H7 (cell line): ENCODE data around the gene MX2. TPM values are rescaled to one million over a fixed set of nuclear protein-coding genes. Genes with fewer than 3 reads are reported as not detected.
"Not testable (repeated sequence)": the region's sequence is repeated elsewhere in the genome, so short reads cannot be mapped to it uniquely, and the experiment has no call there.

Experiments
- DNase-seq: peaks from one replicate; pipeline ENCODE4 v3.0.0; 2012
- H3K27me3 ChIP-seq: 2 replicates; pipeline ENCODE4 v1.6.0; 2011; ENCODE audit warnings: mild to moderate bottlenecking, low read length; ENCODE audit not compliant: control insufficient read depth, insufficient read depth
- H3K36me3 ChIP-seq: replicated peaks from 2 replicates; pipeline ENCODE4 v1.5.1; 2011; ENCODE audit warnings: low read length; ENCODE audit not compliant: control insufficient read depth, insufficient read depth
- H3K4me3 ChIP-seq: 2 replicates; pipeline ENCODE4 v1.5.1; 2011; ENCODE audit warnings: low read depth, mild to moderate bottlenecking, control low read depth, low read length, moderate library complexity; ENCODE audit not compliant: insufficient read depth
- total RNA-seq: library from RNA; depleted of rRNA; stranded (reverse); fragments of >200 nt; shearing (Covaris generic); gene quantifications from 2 replicates; pipeline ENCODE4 v1.2.3, GENCODE V29; 2014; rRNA removed

MX2 gene, protein sequence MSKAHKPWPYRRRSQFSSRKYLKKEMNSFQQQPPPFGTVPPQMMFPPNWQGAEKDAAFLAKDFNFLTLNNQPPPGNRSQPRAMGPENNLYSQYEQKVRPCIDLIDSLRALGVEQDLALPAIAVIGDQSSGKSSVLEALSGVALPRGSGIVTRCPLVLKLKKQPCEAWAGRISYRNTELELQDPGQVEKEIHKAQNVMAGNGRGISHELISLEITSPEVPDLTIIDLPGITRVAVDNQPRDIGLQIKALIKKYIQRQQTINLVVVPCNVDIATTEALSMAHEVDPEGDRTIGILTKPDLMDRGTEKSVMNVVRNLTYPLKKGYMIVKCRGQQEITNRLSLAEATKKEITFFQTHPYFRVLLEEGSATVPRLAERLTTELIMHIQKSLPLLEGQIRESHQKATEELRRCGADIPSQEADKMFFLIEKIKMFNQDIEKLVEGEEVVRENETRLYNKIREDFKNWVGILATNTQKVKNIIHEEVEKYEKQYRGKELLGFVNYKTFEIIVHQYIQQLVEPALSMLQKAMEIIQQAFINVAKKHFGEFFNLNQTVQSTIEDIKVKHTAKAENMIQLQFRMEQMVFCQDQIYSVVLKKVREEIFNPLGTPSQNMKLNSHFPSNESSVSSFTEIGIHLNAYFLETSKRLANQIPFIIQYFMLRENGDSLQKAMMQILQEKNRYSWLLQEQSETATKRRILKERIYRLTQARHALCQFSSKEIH
- total RNA-seq = 0.45 and 2.1 TPM in 2 replicates

DNA sequence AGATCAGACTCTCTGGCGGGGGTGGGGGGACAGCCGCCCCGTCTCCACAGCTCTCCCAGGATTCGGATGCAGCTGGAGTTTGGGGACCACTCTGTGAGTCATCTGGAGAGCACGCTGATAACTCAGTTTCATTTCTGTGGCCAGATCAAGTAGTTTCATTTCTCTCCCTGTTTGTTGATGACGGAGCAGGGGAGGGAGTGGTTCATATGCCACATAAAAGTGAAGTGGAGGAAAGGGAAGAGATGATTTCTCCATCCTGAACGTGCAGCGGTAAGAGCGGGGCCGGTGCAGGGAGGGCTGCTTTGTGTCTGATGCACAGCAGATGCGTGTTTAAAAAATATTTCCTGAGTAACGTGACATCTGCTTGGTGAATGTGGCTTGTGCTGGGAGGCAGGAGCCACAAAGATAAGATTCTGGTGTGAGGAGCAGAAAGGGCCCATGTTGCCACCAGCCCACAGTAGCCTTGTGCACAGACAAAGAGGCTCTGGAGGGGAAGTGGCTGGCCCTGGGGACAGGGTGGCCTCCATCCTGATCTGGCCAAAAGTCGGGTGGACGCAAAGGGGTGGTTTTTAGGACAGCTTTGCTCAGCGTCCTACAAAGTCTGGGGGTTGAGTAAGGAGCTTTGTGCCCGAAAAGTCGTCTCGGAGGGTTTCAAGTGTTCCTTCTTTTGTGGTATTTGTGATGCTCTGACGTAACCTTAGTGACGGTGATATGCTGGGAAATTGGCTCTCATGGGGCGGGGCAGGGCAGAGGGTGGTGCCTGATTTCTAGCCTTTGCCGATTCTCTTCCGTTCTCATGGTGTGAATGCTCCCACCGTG lies at the start of gene MX2:
Gene MX2, plus strand, starts transcription at position 242 of the 819 bp plus-strand sequence. CDS start 14,880 bp downstream, outside the sequence.
- DNase-seq = no peak
- H3K36me3 ChIP-seq = no peaks in the 10 kb centered on the region
- H3K4me3 ChIP-seq = no peak within 1 kb of the TSS
- H3K27me3 ChIP-seq = no peaks in the 10 kb centered on the region

DNA sequence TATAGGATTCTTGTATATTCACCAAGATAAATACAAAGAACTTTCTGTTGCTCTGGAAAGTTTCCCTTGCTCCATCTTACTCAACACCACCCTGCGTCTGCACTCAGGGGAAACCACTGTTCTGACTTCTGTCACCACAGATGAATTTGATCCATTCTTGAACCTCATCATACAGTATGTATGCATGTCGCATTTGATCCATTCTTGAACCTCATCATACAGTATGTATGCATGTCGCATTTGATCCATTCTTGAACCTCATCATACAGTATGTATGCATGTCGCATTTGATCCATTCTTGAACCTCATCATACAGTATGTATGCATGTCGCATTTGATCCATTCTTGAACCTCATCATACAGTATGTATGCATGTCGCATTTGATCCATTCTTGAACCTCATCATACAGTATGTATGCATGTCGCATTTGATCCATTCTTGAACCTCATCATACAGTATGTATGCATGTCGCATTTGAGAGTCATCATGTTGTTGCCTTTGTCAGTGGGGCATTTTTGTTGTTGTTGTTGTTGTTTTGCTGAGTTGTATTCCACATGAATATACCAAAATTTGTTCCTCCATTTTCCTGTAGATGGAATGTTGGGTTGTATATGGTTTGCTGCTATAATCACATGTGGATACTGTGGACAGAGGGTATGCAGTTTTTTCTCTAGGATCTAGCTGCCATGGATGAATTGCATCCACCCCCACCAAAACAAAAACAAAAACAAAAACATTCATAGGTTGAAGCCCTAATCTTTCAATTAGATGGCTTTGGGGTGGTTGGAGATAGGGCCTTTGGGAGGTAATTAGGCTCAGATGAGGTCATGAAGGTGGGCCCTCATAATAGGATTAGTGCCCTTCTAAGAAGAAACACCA lies 48.3 kb upstream of the MX2 start:
- not testable (repeated sequence) for H3K4me3 ChIP-seq, H3K36me3 ChIP-seq, DNase-seq
- peaks cover 19% of the 10 kb centered on the region for H3K27me3 ChIP-seq

DNA sequence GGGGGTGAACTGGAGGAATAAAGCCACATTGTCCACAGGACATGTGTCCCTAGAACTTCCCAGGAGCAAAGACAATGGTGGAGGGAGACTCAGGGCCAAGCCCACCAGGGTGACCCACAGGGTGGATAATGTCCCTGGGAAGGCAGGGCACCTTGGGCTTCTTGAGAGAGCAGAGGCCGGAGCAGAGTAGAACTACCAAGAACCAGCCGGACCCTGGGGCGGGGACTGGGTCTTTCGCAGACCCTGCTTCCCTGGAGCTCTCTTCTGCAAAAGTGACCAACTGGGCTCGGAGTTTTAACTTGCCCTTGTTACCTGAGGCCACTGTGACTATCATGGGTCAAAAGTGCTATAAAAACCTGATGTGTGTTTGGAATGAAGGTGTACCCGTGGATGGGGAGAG lies 46.1 kb upstream of the MX2 start:
- DNase-seq = no peak

DNA sequence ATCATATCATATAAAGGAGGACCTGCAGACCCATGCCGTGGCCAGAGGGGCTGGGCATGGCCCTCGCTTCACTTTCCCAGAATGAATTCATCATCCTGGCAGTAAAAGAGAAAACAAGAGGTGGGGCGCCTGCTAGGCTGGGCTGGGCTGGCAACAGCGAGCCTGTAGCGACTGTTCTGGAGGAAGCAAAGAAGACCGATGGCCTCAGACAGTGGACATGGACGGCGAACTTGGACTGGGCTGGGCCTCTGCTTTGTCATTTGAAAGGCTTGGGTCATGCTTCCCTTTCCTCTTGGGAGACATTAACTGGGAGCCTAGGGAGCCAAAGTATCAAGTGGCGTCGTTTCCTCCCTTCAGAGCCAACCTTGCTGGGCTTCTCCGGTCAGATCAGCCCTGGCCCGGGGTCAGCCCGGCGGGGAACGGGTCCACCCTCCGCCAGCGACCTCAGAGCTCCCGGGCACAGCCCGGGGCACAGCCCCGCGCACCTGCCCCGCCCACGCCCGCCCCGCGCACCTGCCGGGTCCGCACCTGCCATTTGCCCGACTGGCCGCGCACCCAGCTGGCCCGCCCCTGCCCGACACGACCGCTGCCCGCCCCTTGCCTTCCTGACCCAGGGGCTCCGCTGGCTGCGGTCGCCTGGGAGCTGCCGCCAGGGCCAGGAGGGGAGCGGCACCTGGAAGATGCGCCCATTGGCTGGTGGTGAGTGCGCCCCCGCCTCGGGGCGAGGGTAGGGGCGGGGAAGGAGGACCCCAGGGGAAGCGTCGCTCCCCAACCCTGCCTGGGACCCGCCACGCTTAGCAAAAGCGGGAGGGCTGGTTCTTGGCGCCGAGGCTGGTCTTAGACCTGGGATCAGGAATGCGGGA lies 45.4 kb upstream of the MX2 start, which contains the start of gene FAM3B:
Gene FAM3B, plus strand, starts transcription at position 602 of the 863 bp plus-strand sequence. Its CDS starts 79 bp downstream, at position 681.
- Histone ChIP-seq H3K4me3 (peak within 1 kb of the TSS; percentile 56), H3K27me3 (peaks cover 19% of the 10 kb centered on the region), H3K36me3 (no peaks in the 10 kb centered on the region)
- DNase-seq = peak; percentile 93

More for the DNA sequence above, 46.1 kb upstream of the MX2 start:
- peaks cover 19% of the 10 kb centered on the region for H3K27me3 ChIP-seq
- no peak overlapping the region for H3K4me3 ChIP-seq
- no peaks in the 10 kb centered on the region for H3K36me3 ChIP-seq

DNA sequence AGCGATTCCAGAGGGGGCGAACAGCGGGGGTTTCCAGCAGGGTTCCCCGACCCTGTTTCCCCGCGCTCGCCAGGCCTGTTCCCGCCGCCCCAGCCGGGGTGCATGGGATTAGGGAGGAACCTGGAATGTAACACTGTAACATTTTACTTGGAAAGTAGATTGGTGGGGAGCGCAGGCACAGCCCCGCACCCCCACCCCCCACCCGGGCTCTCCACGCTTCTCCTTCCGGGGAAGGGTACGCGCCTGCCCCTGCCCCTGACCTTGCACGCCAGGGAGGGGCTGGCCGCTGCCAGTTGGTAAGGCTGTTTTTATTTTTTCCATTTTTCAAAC lies 44.8 kb upstream of the MX2 start:
- Histone ChIP-seq H3K27me3 (peaks cover 19% of the 10 kb centered on the region), H3K36me3 (no peaks in the 10 kb centered on the region), H3K4me3 (peak overlapping the region; percentile 56)
- DNase-seq = no peak

DNA sequence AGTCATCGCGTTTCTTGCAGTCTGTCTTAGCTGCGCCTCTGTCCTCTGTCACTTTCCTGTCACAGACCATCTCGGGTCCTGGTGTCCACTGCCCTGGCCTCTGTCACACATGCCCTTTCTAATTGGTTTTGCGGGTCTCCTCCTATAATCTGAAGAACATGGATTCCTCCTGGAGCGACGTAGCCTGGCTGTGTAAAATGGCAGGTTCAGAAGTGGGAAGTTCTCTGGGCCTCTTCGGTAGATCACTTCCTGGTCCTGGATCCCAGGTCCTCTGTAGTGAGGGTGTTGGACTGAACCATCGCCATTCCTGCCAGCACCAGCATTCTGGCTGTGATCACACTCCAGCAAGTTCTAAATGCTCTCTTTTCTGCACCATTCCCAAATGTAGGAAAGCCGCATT lies 44.4 kb upstream of the MX2 start:
- peaks cover 19% of the 10 kb centered on the region for H3K27me3 ChIP-seq
- DNase-seq = peak; percentile 35
- H3K4me3 ChIP-seq = peak overlapping the region; percentile 56; the same call in 1 of the 2 replicates
- H3K36me3 ChIP-seq = no peaks in the 10 kb centered on the region

DNA sequence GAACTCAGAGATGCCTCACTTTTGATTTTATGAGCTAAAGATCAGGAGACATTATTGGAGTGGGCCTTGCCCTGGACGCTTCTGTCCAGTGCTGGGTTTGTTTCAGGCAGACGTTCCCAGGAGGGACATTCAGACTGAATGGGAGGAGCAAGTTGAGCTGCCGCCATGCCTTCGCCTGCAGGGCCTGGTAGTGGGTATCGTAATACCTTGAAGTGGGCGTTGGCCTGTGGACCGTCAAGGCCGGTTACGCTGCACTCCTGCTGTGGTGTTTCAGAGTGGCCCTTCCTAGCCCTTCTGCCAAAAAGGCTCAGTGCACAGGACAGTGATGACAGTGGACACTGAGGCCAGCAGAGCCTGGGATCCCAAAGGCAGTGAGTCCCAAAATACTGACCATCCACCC lies 43.6 kb upstream of the MX2 start:
- Histone ChIP-seq H3K27me3 (peaks cover 19% of the 10 kb centered on the region), H3K36me3 (no peaks in the 10 kb centered on the region), H3K4me3 (no peak overlapping the region)
- no peak for DNase-seq

DNA sequence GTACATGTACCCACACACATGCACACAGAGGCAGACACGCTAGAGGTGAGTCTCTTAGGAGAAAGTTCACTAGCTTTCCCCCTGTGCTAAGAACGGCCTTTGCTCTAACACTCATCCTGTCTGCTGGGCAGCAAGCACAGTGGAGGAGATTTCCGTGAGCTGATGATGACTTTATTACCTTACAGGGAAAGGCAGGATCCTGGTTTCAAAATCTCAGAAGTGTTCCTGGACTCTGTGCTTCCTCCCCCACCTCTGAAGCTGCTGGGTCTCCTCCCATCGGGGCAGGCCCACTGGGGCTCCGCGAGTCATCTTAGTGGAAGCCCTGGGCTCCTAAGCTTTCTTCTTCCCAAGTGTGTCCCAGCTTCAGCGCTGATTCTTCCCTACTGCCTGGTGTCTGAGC lies 42.6 kb upstream of the MX2 start:
- Histone ChIP-seq H3K27me3 (peaks cover 19% of the 10 kb centered on the region), H3K36me3 (no peaks in the 10 kb centered on the region), H3K4me3 (no peak overlapping the region)
- DNase-seq = no peak

DNA sequence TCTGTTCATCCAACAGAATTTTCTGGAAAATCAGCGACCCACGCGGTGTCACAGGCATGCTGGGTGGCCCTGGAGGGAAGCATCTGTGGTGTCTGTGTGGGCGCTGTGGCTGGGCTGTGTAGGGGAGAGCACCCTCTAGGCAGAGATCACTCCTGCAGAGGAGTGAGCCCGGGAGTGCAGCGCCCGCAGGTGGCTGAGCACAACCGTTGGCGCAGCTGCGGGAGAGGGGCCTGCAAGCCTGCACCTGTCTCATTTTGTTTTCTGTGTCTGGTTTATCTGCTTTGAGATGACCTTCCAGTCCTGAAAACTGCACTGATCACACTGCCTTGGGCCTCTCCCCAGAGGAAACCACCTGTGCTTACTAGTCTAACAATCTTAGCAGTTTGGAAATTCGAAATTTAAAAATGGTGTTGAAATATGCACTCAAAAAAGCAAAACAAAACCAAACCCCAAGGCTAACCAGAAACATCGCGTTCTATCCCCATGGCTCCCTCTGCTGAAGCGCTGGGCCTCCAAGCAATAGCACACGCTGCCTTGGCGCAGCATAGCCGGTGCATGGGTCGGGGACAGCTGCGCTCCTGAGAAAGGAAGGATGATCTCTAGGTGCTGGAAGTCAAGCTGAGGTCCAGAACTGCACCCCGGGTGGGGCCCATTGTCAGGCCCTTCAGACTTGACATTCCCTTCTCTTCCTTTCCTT lies 40.5 kb upstream of the MX2 start:
- H3K4me3 ChIP-seq = no peak overlapping the region
- no peak for DNase-seq
- H3K36me3 ChIP-seq = no peaks in the 10 kb centered on the region
- H3K27me3 ChIP-seq = peaks cover 12% of the 10 kb centered on the region

DNA sequence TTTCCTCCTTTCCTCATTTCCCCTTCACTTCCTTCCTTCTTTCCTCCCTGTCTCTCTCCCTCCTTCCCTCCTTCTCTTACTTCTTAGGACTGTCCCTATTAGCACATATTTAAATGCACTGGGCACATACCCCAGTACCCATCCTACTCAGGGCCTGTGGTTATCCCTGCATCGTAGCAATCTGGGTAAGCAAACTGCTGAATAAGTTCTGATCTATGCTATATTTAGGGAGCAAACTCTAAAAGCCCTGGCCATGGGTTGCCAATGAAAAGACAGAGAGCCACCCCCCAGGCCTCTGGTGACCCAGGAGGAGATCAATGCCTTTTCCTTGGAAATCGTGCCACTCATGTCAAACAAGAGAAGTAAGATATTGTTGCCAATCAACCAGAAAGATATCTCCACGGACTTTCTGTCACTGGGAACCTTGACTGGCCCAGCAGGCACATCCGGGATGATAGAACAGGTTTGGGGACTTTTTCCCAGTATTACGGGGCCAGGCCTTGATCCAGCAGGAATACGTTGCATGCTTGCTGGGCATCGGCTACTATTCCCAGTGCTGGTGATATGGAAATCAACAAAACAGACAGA lies 39.8 kb upstream of the MX2 start:
- no peak overlapping the region for H3K4me3 ChIP-seq
- peaks cover 7% of the 10 kb centered on the region; the same call in 1 of the 2 replicates for H3K27me3 ChIP-seq
- DNase-seq = no peak
- H3K36me3 ChIP-seq = no peaks in the 10 kb centered on the region

DNA sequence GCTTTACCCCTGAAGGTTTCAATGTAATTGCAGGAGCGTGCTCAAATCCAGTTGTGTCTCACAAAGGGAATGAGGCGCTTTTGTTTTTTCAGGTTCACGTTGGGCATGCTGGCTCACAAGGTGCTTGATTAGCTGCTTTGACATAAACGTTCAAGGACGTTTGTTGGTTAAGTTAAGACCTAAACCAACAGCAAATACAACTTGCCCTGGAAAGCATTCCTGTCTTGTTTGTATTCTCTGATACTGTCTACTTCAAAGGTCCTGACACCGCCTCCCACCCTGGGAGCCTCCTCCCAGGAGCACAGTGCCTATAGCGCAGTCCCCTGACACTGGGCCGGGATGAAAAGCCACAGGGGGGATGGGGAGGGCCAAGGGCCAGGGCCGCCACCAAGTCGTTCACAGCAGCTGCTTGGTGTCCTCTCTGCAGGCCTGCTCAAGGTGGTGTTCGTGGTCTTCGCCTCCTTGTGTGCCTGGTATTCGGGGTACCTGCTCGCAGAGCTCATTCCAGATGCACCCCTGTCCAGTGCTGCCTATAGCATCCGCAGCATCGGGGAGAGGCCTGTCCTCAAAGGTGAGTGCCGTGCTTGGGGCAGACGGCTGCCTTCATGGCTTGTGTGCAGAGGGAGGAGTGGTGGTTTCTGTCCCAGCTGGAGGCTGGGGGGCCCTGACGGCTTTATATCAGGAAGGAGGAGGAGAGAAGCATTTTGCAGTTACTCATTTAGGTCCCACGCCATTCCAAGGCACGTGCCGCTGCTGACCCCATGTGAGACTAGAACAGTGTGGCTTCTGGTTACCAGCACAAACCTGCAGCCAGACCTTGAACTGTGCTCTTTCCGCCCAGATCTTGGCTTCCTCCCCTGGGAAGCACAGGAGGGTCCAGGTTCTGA lies 39.1 kb upstream of the MX2 start:
- DNase-seq = peak; percentile 58
- no peaks in the 10 kb centered on the region for H3K36me3 ChIP-seq
- H3K4me3 ChIP-seq = no peak overlapping the region
- H3K27me3 ChIP-seq = peaks cover under 1% of the 10 kb centered on the region; the same call in 1 of the 2 replicates
